NK-92 treated with Interleukin-12 subunit alpha and Interleukin-12 subunit beta, amount 100 ng/mL, for 24 hours (cell line): ENCODE results near the gene NDUFS1.
"Not testable (repeated sequence)": the region's sequence is repeated elsewhere in the genome, so short reads cannot be mapped to it uniquely, and the experiment has no call there.

Experiments
- DNase-seq: peaks from one replicate; lab custom pipeline; 2025; lab: John Stamatoyannopoulos, UW

Gene NDUFS1

GRCh38 chr2:206162401-206162800 is 3.2 kb upstream of the NDUFS1 start:
- DNase-seq = not testable (repeated sequence)

GRCh38 chr2:206160807-206161179 is 1.5 kb upstream of the NDUFS1 start:
- no peak for DNase-seq

GRCh38 chr2:206160125-206160806 is 1.0 kb upstream of the NDUFS1 start:
- no peak for DNase-seq

- no peak for DNase-seq
Observed at GRCh38 chr2:206158563-206159345, 490 bp downstream of the NDUFS1 start.

- not testable (repeated sequence) for DNase-seq
Observed at GRCh38 chr2:206157014-206157413, 2.2 kb downstream of the NDUFS1 start.

- no peak for DNase-seq
Observed at GRCh38 chr2:206154197-206154596, 5.0 kb downstream of the NDUFS1 start.

GRCh38 chr2:206150631-206151030 is 8.6 kb downstream of the NDUFS1 start:
- no peak for DNase-seq

GRCh38 chr2:206150168-206150567 is 9.1 kb downstream of the NDUFS1 start:
- no peak for DNase-seq

- DNase-seq = no peak
Observed at GRCh38 chr2:206149330-206149729, 9.9 kb downstream of the NDUFS1 start.

GRCh38 chr2:206145665-206146064 is 13.6 kb downstream of the NDUFS1 start:
- DNase-seq = no peak

- no peak for DNase-seq
Observed at GRCh38 chr2:206144383-206144782, 14.9 kb downstream of the NDUFS1 start.

GRCh38 chr2:206143451-206143850 is 15.8 kb downstream of the NDUFS1 start:
- no peak for DNase-seq

GRCh38 chr2:206127656-206128055 is 31.6 kb downstream of the NDUFS1 start:
- no peak for DNase-seq

- no peak for DNase-seq
Observed at GRCh38 chr2:206125901-206126300, 33.3 kb downstream of the NDUFS1 start.

GRCh38 chr2:206122569-206122968 is 36.7 kb downstream of the NDUFS1 start:
- not testable (repeated sequence) for DNase-seq

- DNase-seq = no peak
Observed at GRCh38 chr2:206116278-206116677, 43.0 kb downstream of the NDUFS1 start.

- DNase-seq = no peak
Observed at GRCh38 chr2:206115026-206115578, 44.1 kb downstream of the NDUFS1 start.

GRCh38 chr2:206112846-206113547 is 46.2 kb downstream of the NDUFS1 start:
- no peak for DNase-seq

- no peak for DNase-seq
Observed at GRCh38 chr2:206112108-206112507, 47.1 kb downstream of the NDUFS1 start.

- DNase-seq = no peak
Observed at GRCh38 chr2:206108713-206109112, 50.5 kb downstream of the NDUFS1 start.

- no peak for DNase-seq
Observed at GRCh38 chr2:206105541-206105940, 53.7 kb downstream of the NDUFS1 start.

- no peak for DNase-seq
Observed at GRCh38 chr2:206105038-206105437, 54.2 kb downstream of the NDUFS1 start.

GRCh38 chr2:206098872-206099271 is 60.4 kb downstream of the NDUFS1 start:
- not testable (repeated sequence) for DNase-seq
